DMS53 treated with DMSO at 0.1 percent for 48 hours (cell line): ENCODE results near the gene RNF169.
"Not testable (repeated sequence)": the region's sequence is repeated elsewhere in the genome, so short reads cannot be mapped to it uniquely, and the experiment has no call there.

ENCODE experiments used
- DNase-seq: peaks from one replicate; lab custom pipeline; 2025; ENCODE audit not compliant: unreplicated experiment; lab: John Stamatoyannopoulos, UW

RNF169 gene

GRCh38 chr11:74766905-74767304 lies 18.3 kb downstream of the RNF169 start:
- no peak for DNase-seq

GRCh38 chr11:74768172-74768651 lies 19.6 kb downstream of the RNF169 start:
- not testable (repeated sequence) for DNase-seq

GRCh38 chr11:74769055-74769707 lies 20.5 kb downstream of the RNF169 start:
- DNase-seq = no peak

GRCh38 chr11:74770456-74770855 lies 21.8 kb downstream of the RNF169 start:
- no peak for DNase-seq

GRCh38 chr11:74771139-74771538 lies 22.5 kb downstream of the RNF169 start:
- DNase-seq = no peak

- no peak for DNase-seq
These were observed 24.8 kb downstream of the RNF169 start for GRCh38 chr11:74773476-74773875.

- DNase-seq = no peak
These were observed 27.1 kb downstream of the RNF169 start for GRCh38 chr11:74775762-74776161.

GRCh38 chr11:74776546-74776945 lies 27.9 kb downstream of the RNF169 start:
- no peak for DNase-seq

GRCh38 chr11:74777038-74777437 lies 28.4 kb downstream of the RNF169 start:
- no peak for DNase-seq

GRCh38 chr11:74777877-74778276 lies 29.2 kb downstream of the RNF169 start:
- DNase-seq = no peak

GRCh38 chr11:74778581-74778980 lies 29.9 kb downstream of the RNF169 start:
- no peak for DNase-seq

GRCh38 chr11:74780248-74781005 lies 31.8 kb downstream of the RNF169 start:
- no peak for DNase-seq

GRCh38 chr11:74783241-74783871 lies 34.7 kb downstream of the RNF169 start:
- no peak for DNase-seq

GRCh38 chr11:74784234-74784633 lies 35.6 kb downstream of the RNF169 start:
- DNase-seq = no peak

GRCh38 chr11:74784726-74785125 lies 36.1 kb downstream of the RNF169 start:
- no peak for DNase-seq

GRCh38 chr11:74786574-74786973 lies 37.9 kb downstream of the RNF169 start:
- no peak for DNase-seq

- no peak for DNase-seq
These were observed 42.9 kb downstream of the RNF169 start for GRCh38 chr11:74791333-74792100.

- peak; percentile 24 for DNase-seq
These were observed 57.6 kb downstream of the RNF169 start for GRCh38 chr11:74806267-74806666.

- no peak for DNase-seq
These were observed 61.2 kb downstream of the RNF169 start for GRCh38 chr11:74809801-74810200.

GRCh38 chr11:74815966-74816365 lies 67.3 kb downstream of the RNF169 start:
- no peak for DNase-seq

GRCh38 chr11:74816664-74817063 lies 68.0 kb downstream of the RNF169 start:
- no peak for DNase-seq
